Immature natural killer cell (primary cell): ENCODE measurements around the gene SDR39U1. TPM values are rescaled to one million over a fixed set of nuclear protein-coding genes. Genes with fewer than 3 reads are reported as not detected.

Source experiments
- DNase-seq, 3 donors: peaks; one replicate each; pipeline ENCODE4 v3.0.0; 2022; ENCODE audit warnings: mixed read lengths in 1 of 3
- H3K27ac Mint-ChIP-seq, 6 donors: one replicate each; pipeline ENCODE4 v1.8.0; 2020; ENCODE audit warnings: mixed read lengths in 6 of 6, mild to moderate bottlenecking in 5 of 6, inconsistent platforms in 4 of 6, moderate library complexity in 3 of 6
- H3K27me3 Mint-ChIP-seq, 3 donors: one replicate each; pipeline ENCODE4 v1.8.0; 2020 to 2021; ENCODE audit warnings: low read depth in 3 of 3, mild to moderate bottlenecking in 3 of 3, mixed read lengths in 3 of 3, moderate library complexity in 3 of 3, inconsistent platforms in 1 of 3
- H3K36me3 Mint-ChIP-seq, 3 donors: one replicate each; pipeline ENCODE4 v1.8.0; 2020; ENCODE audit warnings: mixed read lengths in 3 of 3, inconsistent platforms in 2 of 3, mild to moderate bottlenecking in 2 of 3
- H3K4me1 Mint-ChIP-seq, 2 donors: one replicate each; pipeline ENCODE4 v1.8.0; 2020; ENCODE audit warnings: inconsistent platforms in 2 of 2, mild to moderate bottlenecking in 2 of 2, mixed read lengths in 2 of 2, moderate library complexity in 1 of 2
- H3K4me3 Mint-ChIP-seq, 5 donors: one replicate each; pipeline ENCODE4 v1.8.0; 2020; ENCODE audit warnings: mild to moderate bottlenecking in 5 of 5, mixed read lengths in 5 of 5, inconsistent platforms in 3 of 5, moderate library complexity in 3 of 5
- H3K9me3 Mint-ChIP-seq, 6 donors: one replicate each; pipeline ENCODE4 v1.8.0; 2020; ENCODE audit warnings: mild to moderate bottlenecking in 6 of 6, mixed read lengths in 6 of 6, inconsistent platforms in 4 of 6, moderate library complexity in 3 of 6
- polyA plus RNA-seq, 3 donors: library from polyadenylated mRNA; unstranded; fragments of 300-500 nt; fragmentation: Illumina TruSeq; gene quantifications; one replicate each; pipeline ENCODE4 v1.2.3, GENCODE V29; 2021

SDR39U1 gene
- polyA plus RNA-seq, 3 donors from 2014 or later = 62.2 to 91.2 (median 82.6) TPM

GRCh38 chr14:24392325-24393091, 50.1 kb downstream of the SDR39U1 start:
- Mint-ChIP-seq H3K4me1 (peaks cover 2 to 6% of the 10 kb centered on the region in 2 donors), H3K27ac (no peak overlapping the region), H3K4me3 (no peak overlapping the region), H3K27me3 (peaks cover 2 to 12% (median 4%) of the 10 kb centered on the region in 3 donors), H3K36me3 (no peaks in the 10 kb centered on the region), H3K9me3 (no peaks in the 10 kb centered on the region)
- DNase-seq = no peak

- Mint-ChIP-seq H3K4me1 (peaks cover 0 to 5% of the 10 kb centered on the region in 2 donors), H3K9me3 (no peaks in the 10 kb centered on the region), H3K4me3 (no peak overlapping the region), H3K27me3 (peaks cover 2 to 12% (median 4%) of the 10 kb centered on the region in 3 donors), H3K36me3 (no peaks in the 10 kb centered on the region), H3K27ac (no peak overlapping the region)
- DNase-seq = no peak
Measured at GRCh38 chr14:24390701-24391468, 51.7 kb downstream of the SDR39U1 start.

Other genes with a start within 250 kb of the SDR39U1 start
- 10 to 100 TPM; 31.0 to 60.5 (median 42.4) TPM for gene TM9SF1, start 247.3 kb downstream of the SDR39U1 start, polyA plus RNA-seq
- 1 to 10 TPM in 2 of 3 donors, under 1 TPM in 1; 0.38 to 3.0 (median 3.0) TPM for gene TSSK4, start 237.1 kb downstream of the SDR39U1 start, polyA plus RNA-seq
- gene CHMP4A, start 229.3 kb downstream of the SDR39U1 start, polyA plus RNA-seq = 100 to 1,000 TPM; 162 to 203 (median 168) TPM
- gene MDP1, start 226.7 kb downstream of the SDR39U1 start, polyA plus RNA-seq = 10 to 100 TPM; 29.2 to 45.5 (median 29.5) TPM
- 100 to 1,000 TPM; 347 to 503 (median 373) TPM for gene NEDD8, start 210.4 kb downstream of the SDR39U1 start, polyA plus RNA-seq
- gene GMPR2, start 209.8 kb downstream of the SDR39U1 start, polyA plus RNA-seq = 100 to 1,000 TPM in 1 of 3 donors, 10 to 100 TPM in 2; 89.3 to 134 (median 96.0) TPM
- gene TINF2, start 200.2 kb downstream of the SDR39U1 start, polyA plus RNA-seq = 100 to 1,000 TPM; 248 to 289 (median 249) TPM
- gene TGM1, start 179.6 kb downstream of the SDR39U1 start, polyA plus RNA-seq = under 1 TPM in 1 of 3 donors, not detected in 2; 0.41 TPM
- 10 to 100 TPM; 23.3 to 52.0 (median 38.6) TPM for gene RABGGTA, start 171.2 kb downstream of the SDR39U1 start, polyA plus RNA-seq
- 10 to 100 TPM; 31.4 to 35.9 (median 31.7) TPM for gene DHRS1, start 143.0 kb downstream of the SDR39U1 start, polyA plus RNA-seq
- 1 to 10 TPM in 2 of 3 donors, not detected in 1; 1.4 to 2.4 TPM for gene NOP9, start 142.9 kb downstream of the SDR39U1 start, polyA plus RNA-seq
- 10 to 100 TPM; 31.6 to 81.9 (median 52.1) TPM for gene CIDEB, start 134.8 kb downstream of the SDR39U1 start, polyA plus RNA-seq
- gene LTB4R2, start 132.6 kb downstream of the SDR39U1 start, polyA plus RNA-seq = 1 to 10 TPM; 2.1 to 4.9 (median 3.9) TPM
- gene LTB4R, start 131.3 kb downstream of the SDR39U1 start, polyA plus RNA-seq = 10 to 100 TPM; 12.4 to 13.7 (median 12.7) TPM
- gene ADCY4, start 107.7 kb downstream of the SDR39U1 start, polyA plus RNA-seq = under 1 TPM in 2 of 3 donors, not detected in 1; 0.31 to 0.52 TPM
- 10 to 100 TPM; 13.5 to 21.4 (median 16.0) TPM for gene RIPK3, start 102.8 kb downstream of the SDR39U1 start, polyA plus RNA-seq
- not detected for gene NFATC4, start 74.6 kb downstream of the SDR39U1 start, polyA plus RNA-seq
- under 1 TPM in 2 of 3 donors, not detected in 1; 0.18 TPM for gene NYNRIN, start 43.8 kb downstream of the SDR39U1 start, polyA plus RNA-seq
- not detected for gene CBLN3, start 13.1 kb downstream of the SDR39U1 start, polyA plus RNA-seq
- 10 to 100 TPM; 12.5 to 28.0 (median 25.6) TPM for gene KHNYN, start 12.8 kb downstream of the SDR39U1 start, polyA plus RNA-seq
- not detected for gene CMA1, start 65.5 kb upstream of the SDR39U1 start, polyA plus RNA-seq
- gene CTSG, start 133.5 kb upstream of the SDR39U1 start, polyA plus RNA-seq = under 1 TPM in 1 of 3 donors, not detected in 2; 0.24 TPM
- 1,000 to 10,000 TPM in 2 of 3 donors, 100 to 1,000 TPM in 1; 981 to 1,459 (median 1,297) TPM for gene GZMH, start 166.9 kb upstream of the SDR39U1 start, polyA plus RNA-seq
- 1,000 to 10,000 TPM; 2,800 to 4,930 (median 2,869) TPM for gene GZMB, start 191.4 kb upstream of the SDR39U1 start, polyA plus RNA-seq